Bone marrow (tissue), 2 donors: ENCODE measurements around the gene FAM184A.
"Not testable (repeated sequence)": the region's sequence is repeated elsewhere in the genome, so short reads cannot be mapped to it uniquely, and the experiment has no call there.

Experiments used
- DNase-seq, 2 donors: peaks; one replicate each; lab custom pipeline; 2025; lab: John Stamatoyannopoulos, UW

The FAM184A gene

GRCh38 chr6:119020597-119021561 lies 57.6 kb downstream of the FAM184A start:
- no peak for DNase-seq

- DNase-seq = not testable (repeated sequence)
These were observed 63.3 kb downstream of the FAM184A start for GRCh38 chr6:119015165-119015564.

- no peak for DNase-seq
These were observed 65.9 kb downstream of the FAM184A start for GRCh38 chr6:119012521-119012920.

- not testable (repeated sequence) for DNase-seq
These were observed 69.2 kb downstream of the FAM184A start for GRCh38 chr6:119009266-119009665.

- DNase-seq = no peak
These were observed 71.5 kb downstream of the FAM184A start for GRCh38 chr6:119006974-119007373.

GRCh38 chr6:119002069-119002468 lies 76.4 kb downstream of the FAM184A start:
- no peak for DNase-seq

GRCh38 chr6:118999494-119000040 lies 78.9 kb downstream of the FAM184A start:
- no peak for DNase-seq

GRCh38 chr6:118997426-118997825 lies 81.0 kb downstream of the FAM184A start:
- not testable (repeated sequence) for DNase-seq

GRCh38 chr6:118996289-118996820 lies 82.1 kb downstream of the FAM184A start:
- no peak for DNase-seq

GRCh38 chr6:118993803-118994251 lies 84.6 kb downstream of the FAM184A start:
- DNase-seq = no peak

- DNase-seq = no peak
These were observed 85.1 kb downstream of the FAM184A start for GRCh38 chr6:118993358-118993757.

GRCh38 chr6:118992186-118992795 lies 86.2 kb downstream of the FAM184A start:
- DNase-seq = no peak

- no peak for DNase-seq
These were observed 92.2 kb downstream of the FAM184A start for GRCh38 chr6:118986312-118986711.

- no peak for DNase-seq
These were observed 93.2 kb downstream of the FAM184A start for GRCh38 chr6:118985123-118985830.

- DNase-seq = no peak
These were observed 94.1 kb downstream of the FAM184A start for GRCh38 chr6:118984342-118984741.

- no peak for DNase-seq
These were observed 95.9 kb downstream of the FAM184A start for GRCh38 chr6:118982575-118982911.

- no peak for DNase-seq
These were observed 96.4 kb downstream of the FAM184A start for GRCh38 chr6:118981884-118982574.

GRCh38 chr6:118980063-118980462 lies 98.4 kb downstream of the FAM184A start:
- DNase-seq = no peak

- DNase-seq = no peak
These were observed 103.7 kb downstream of the FAM184A start for GRCh38 chr6:118974790-118975189.

GRCh38 chr6:118971682-118972081 lies 106.8 kb downstream of the FAM184A start:
- no peak for DNase-seq

- DNase-seq = no peak
These were observed 107.6 kb downstream of the FAM184A start for GRCh38 chr6:118970866-118971265.
